GM21381 (cell line): ENCODE data around the gene LCN15.
"Not testable (repeated sequence)": the region's sequence is repeated elsewhere in the genome, so short reads cannot be mapped to it uniquely, and the experiment has no call there.

Experiments
- ATAC-seq: cut with Tn5 transposase; IDR thresholded peaks from one replicate; pipeline ENCODE4 v1.9.1; 2021; ENCODE audit warnings: mild to moderate bottlenecking, moderate library complexity; ENCODE audit not compliant: unreplicated experiment

LCN15 gene

DNA sequence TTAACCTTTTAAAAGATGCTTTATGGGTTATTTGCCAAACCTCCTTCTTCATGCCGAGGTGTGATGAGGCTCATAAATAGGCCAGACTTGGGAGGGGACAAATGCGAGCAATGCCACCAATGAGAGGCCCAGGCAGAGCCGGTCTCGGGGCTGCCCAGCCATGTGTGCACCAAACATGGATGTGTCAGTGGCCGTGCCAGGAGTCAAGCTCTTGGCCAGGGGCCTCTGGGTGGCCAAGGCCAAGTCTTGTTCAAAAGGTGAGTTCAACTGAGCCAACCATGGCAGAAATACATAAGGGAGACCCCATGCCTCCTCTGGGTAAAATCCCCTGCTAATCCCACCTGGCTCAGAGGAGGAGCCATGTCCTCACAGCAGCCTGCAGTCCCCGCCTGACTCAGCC lies 10.9 kb upstream of the LCN15 start:
- ATAC-seq = no peak

DNA sequence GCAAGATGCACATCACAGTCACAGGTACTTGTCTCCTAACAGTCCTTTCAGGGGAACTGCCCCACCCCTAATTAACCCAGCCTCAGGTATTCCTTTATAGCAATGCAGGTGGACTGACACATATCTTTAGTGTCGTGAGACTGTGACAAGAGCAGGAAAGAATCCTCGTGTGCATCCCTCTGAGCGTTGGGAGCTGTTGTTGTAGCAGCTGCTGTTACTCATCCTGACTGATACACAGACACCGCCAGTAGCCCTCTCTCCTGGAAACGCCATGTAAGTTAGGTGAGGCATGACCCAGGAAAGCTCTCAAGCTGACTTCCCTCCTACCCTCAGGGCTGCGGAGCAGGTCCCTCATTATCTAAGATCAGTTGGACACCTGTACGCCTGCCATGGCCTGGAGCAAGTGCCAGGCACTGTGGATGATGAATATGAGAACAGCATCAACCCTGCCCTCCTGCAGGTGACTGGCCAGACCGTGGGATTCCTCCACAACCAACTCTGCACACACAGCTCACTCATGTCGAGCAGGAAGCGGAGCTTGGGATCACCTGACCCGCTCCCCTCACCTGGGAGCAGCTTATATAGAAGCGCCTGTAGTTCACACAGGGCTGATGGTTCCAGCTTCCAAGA lies 10.2 kb upstream of the LCN15 start:
- no peak for ATAC-seq

DNA sequence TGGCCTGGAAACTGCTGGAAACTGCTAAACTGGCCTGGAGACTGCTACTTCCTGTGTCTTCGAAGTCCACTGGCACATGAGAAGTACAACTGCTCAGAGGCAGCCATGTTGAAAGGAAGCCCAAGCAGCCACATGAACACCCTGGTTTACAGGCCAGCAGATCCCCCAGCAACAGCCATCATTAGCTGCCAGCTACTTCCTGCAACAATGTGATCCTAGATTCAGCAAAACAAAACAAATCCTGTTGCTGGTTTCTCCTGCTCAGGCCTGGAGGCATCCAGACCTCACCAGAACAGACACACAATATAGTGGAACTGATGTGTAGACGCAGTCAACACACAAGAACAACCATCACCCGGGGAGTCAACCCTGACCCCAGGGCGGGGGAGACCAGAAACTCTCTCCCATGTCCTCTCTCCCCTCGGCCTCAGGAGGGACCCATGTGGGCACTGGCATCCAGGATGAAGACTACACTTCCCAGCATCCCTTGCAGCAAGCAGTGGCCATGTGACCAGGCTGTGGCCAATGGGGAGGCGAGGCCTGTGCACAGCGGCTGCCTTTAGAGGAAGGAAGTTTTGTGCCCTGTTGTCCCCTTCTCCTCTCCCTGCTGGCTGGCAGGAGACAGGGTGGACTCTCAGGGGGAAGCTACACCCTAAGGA lies 9.2 kb upstream of the LCN15 start:
- ATAC-seq = no peak

GRCh38 chr9:136771907-136772415 lies 7.6 kb upstream of the LCN15 start:
- ATAC-seq = no peak

DNA sequence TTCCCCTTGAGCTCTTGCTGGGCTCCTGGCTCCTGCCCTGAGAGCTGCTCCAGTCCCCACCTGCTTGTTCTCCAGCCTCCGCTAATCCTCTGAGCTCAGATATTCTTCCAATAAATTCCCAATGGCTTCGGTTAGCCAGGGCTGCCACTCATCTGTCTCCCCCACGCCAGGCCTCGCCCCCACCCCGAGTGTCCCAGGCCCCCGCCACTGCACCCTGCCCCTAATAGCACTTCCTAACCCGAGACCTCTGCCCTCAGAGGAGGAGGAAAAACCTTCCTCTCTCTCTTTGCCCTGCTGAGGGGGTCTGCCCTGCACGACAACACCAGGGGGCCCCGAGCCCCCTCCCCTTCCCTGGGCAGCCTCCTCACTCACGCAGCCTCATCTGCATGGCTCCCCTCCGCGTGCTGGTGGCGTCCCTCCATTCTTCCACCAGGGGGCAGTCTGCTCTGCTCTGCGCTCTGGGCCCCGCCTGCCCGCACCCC lies 5.4 kb upstream of the LCN15 start:
- no peak for ATAC-seq

DNA sequence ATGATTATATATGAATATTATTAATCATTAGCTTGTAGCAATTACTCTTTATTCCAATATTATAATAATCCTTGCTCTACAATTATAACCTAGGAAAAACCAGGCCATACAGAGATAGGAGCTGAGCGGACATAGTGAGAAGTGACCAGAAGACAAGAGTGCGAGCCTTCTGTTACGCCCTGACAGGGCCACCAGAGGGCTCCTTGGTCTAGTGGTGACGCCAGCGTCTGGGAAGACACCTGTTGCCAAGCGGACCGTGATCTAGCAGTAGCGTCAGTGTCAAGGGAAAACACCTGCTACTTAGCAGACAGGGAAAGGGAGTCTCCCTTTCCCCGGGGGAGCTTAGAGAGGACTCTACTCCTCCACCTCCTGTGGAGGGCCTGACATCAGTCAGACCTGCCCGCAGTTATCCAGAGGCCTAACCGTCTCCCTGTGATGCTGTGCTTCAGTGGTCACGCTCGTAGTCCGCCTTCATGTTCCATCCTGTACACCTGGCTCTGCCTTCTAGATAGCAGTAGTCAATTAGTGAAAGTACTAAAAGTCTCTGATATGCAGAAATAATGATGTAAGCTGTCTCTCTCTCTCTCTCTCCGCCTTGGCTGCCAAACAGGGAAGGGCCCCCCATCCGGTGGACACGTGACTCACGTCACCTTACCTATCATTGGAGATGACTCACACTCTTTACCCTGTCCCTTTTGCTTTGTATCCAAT lies 2.2 kb upstream of the LCN15 start:
- not testable (repeated sequence) for ATAC-seq

DNA sequence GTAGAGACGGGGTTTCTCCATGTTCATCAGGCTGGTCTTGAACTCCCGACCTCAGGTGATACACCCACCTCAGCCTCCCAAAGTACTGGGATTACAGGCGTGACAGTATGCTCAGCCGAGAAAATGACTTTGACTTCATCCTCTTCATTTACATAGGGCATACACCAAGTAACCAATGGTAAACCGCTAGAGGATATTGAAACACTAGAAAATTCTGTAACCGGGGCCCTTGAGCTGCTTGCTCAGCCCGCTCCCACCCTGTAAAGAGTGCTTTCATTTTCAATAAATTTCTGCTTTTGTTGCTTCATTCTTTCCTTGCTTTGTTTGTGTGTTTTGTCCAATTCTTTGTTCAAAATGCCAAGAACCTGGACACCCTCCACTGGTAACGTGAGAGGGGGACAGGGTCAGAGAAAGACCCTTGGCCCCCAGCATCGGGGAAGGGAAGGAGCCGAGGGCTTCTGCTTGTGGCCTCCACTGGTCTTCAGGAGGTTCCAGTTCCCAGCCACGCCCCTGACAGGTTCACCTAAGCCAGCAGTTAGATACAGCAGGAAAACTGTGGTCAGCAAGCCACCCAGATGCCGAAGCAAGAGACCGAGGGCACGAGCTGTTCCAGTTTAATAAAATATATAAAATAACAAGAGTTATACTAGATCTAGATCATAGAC lies 1.6 kb upstream of the LCN15 start:
- not testable (repeated sequence) for ATAC-seq

DNA sequence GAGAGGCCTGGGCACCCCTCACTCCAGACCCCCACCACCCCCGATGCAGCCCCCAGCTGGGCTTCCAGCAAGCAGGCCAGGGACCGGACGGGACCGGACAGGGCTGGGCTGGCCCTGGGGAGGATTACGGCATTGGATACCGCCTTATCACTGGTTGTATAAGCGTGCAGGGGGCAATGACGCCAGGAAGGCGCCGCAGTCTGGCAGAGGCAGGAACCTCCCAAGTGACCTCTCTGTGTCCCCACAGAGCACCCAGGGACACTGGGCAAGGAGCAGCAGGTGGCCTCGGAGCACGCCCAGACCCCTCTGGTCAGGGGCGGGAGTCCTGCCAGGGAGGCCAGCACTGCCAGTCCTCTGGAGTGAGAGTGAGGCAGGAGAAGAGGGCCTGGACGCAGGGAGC lies 723 bp upstream of the LCN15 start:
- no peak for ATAC-seq

- no peak for ATAC-seq
Measured at GRCh38 chr9:136763649-136764035, 676 bp downstream of the LCN15 start.

DNA sequence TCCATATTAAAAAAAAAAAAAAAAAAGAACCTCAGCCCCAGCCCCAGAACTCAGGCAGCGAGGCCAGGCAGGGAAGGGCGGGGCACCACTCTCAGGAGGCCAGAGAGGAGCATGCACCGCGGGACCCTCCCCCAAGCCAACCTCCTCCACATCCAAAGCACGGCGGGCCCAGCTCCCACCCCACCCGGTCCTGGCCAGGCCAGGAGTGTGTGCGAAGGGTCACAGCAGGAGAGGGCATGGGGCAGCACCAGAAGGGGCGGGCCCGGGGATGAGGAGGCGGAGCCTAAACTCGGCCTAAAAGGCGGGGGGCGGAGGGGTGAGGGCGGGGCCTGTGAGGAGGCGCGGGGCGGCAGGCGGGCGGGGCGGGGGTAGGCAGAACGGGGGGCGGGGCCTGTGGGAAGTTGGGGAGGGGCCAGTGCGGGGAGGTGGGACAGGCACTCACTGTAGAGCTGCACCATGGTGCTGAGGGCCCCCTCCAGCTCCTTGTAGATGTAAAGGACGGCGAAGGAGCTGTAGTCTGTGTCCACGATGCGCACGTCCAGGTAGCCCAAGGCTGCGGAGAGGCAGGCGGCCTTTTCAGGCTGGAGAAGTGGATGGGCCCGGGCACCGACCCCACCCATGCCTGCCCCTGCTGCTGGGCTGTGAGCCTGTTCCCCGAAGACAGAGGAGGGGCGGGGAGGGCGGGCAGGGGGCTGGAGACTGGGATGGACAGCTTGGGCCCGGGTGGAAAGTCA lies 1.2 kb downstream of the LCN15 start:
- ATAC-seq = no peak

GRCh38 chr9:136762221-136762691 lies 2.1 kb downstream of the LCN15 start:
- no peak for ATAC-seq

- no peak for ATAC-seq
Measured at GRCh38 chr9:136761545-136761981, 2.8 kb downstream of the LCN15 start.

GRCh38 chr9:136760834-136761544 lies 3.3 kb downstream of the LCN15 start:
- not testable (repeated sequence) for ATAC-seq

DNA sequence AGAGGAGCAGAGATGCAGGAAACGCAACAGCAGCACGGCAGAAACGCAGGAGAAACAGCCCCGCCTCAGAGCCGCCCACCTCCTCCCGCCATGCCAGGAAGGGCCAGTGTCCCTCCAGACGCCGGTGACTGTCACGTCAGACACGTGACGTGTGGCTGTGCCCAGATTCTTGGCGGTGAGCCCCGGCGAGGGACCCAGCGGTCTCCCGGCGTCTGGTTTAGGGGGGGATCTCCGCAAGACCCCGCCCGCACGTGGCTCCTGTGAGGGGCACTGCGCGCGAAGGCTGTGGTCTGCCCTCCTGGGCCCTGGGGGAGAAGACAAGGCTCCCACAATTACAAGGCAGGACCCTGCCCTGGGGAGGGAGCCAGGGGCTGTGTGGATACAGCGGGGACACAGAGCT lies 3.9 kb downstream of the LCN15 start:
- no peak for ATAC-seq

DNA sequence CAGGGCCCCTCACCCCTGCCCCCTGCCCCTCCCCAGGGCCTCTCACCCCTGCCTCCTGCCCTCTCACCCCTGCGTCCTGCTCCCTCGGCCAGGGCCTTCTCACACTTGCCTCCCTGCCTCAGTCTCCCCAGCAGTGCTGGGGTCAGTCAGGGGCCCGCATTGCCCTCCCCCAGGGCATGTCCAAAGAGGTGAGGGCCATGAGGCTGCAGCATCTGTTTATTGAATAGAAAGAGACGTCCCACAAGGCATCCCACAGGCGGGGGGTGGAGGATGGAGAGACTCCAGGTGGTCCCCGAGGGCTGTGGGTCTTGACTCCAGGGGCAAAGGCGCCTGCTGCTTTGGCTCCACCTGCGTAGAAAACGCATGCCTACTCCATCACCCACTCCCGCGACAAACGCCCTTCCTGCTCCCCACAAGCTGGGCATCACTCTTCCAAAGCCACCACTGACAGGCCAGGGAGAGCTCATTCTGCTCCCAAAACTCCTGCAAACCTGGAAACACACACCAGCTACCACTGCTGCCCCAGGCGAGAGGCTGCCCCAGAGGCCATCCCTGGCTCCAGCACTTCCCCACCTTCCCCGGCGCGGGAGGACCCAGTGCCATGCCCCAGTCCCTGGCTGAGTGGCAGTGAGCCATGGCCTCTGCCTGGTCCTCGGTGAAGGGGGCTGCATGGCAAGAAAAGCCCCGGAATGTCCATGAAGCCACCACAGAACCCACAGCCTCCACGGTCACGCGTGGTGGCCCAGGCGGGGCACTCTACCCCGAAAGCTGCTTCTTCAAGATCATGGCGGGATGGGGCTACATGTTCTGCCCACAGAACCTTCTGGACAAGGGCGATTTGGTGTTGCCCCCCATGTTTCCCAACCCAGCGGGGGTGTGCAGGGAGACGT lies 4.6 kb downstream of the LCN15 start:
- ATAC-seq = no peak

GRCh38 chr9:136759001-136759400 lies 5.3 kb downstream of the LCN15 start:
- no peak for ATAC-seq

GRCh38 chr9:136757751-136758140 lies 6.6 kb downstream of the LCN15 start:
- ATAC-seq = no peak

DNA sequence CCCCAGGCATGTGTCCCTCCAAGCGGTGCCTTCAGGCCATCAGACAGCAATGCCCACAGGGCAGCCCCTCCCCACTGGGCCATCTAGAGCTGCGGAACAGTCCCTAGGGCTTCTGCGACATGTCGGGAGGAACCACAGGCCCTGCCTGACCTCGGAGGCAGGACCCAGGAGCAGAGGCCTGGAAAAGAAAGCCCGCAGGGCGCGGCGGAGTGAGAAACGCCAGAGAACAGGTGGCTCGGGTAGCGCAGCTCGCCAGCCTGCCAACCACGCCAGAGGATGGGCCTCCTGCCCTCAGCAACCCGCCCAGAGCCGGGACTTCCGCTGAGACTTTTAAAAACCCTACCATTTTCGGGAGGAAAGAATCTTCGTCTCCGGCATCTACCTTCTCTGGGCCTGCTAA lies 7.0 kb downstream of the LCN15 start:
- ATAC-seq = no peak

DNA sequence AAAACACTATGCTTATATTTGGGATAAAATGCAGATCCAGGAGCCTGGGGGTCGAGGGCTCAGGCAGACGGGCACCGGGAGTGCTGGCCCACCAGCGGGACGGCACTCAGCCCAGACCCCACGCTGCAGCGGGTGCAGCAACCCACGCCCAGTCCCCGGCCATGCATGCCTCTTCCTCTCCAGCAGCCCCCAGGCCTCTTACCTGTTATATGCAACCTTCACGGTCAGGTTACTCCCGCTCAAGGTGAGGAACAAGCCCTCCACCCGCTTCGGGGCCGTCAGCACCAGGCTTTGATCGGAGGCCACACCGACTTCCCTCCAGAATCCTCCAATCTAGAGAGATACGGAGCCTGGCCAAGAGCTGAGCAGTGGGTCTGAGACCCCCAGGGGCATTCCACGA lies 7.5 kb downstream of the LCN15 start:
- no peak for ATAC-seq
